H1 (cell line): ENCODE measurements around the gene HLA-DPA1. TPM values are rescaled to one million over a fixed set of nuclear protein-coding genes. Genes with fewer than 3 reads are reported as not detected.

ENCODE experiments used
- CTCF ChIA-PET: fragments of 300-600 bp; sonication (Branson Sonifier 250); formaldehyde crosslinking; loops from one replicate; lab custom pipeline; 2021; ENCODE audit not compliant: partially characterized antibody; lab: Charles Lee
- POLR2A ChIA-PET: fragments of 300-600 bp; sonication (Branson Sonifier 250); formaldehyde crosslinking; loops from one replicate; lab custom pipeline; 2021; ENCODE audit warnings: inconsistent platforms; ENCODE audit not compliant: partially characterized antibody; lab: Charles Lee
- DNase-seq, 2 experiments: peaks; one replicate each; pipeline versions ENCODE4 v3.0.0 to v3.0.0-alpha.2; 2010 to 2022; ENCODE audit warnings: low spot score in 2 of 2, low read depth in 1 of 2, mixed read lengths in 1 of 2
- FAIRE-seq: peaks from 2 replicates; lab custom pipeline; 2011; peaks lifted over from hg19 to GRCh38; lab: Jason Lieb, UNC
- H2AFZ ChIP-seq: 2 replicates; pipeline ENCODE4 v1.8.1; 2012; ENCODE audit warnings: low read length, inconsistent platforms
- H2AK5ac ChIP-seq: 2 replicates; pipeline ENCODE4 v1.6.1; 2013; ENCODE audit warnings: low read depth, low read length
- H2BK120ac ChIP-seq: replicated peaks from 2 replicates; pipeline ENCODE3; 2013; ENCODE audit warnings: low read depth, low read length, inconsistent platforms
- H2BK12ac ChIP-seq: 2 replicates; pipeline ENCODE4 v1.6.1; 2013; ENCODE audit warnings: low read depth, low read length
- H2BK15ac ChIP-seq: 2 replicates; pipeline ENCODE4 v1.6.1; 2013; ENCODE audit warnings: low read length
- H2BK20ac ChIP-seq: 2 replicates; pipeline ENCODE4 v1.6.1; 2013; ENCODE audit warnings: low read length
- H2BK5ac ChIP-seq: 2 replicates; pipeline ENCODE4 v1.6.1; 2013; ENCODE audit warnings: low read depth, low read length
- H3K14ac ChIP-seq: 2 replicates; pipeline ENCODE4 v1.6.1; 2013; ENCODE audit warnings: inconsistent platforms; ENCODE audit not compliant: insufficient read length
- H3K18ac ChIP-seq: 2 replicates; pipeline ENCODE4 v1.6.1; 2013; ENCODE audit warnings: low read length; ENCODE audit errors: extremely low read depth
- H3K23ac ChIP-seq: 2 replicates; pipeline ENCODE4 v1.6.1; 2013; ENCODE audit warnings: inconsistent platforms; ENCODE audit not compliant: insufficient read length
- H3K23me2 ChIP-seq: 2 replicates; pipeline ENCODE4 v1.6.1; 2013; ENCODE audit warnings: low read depth, low read length
- H3K27ac ChIP-seq: 2 replicates; pipeline ENCODE4 v1.6.1; 2011; ENCODE audit warnings: low read depth, low read length, inconsistent platforms
- H3K27me3 ChIP-seq, 4 experiments: replicated peaks in 1 of 4; 1 replicate in 1 of 4; 2 replicates in 3 of 4; pipeline versions ENCODE4 v1.6.1 to v1.8.1; 2011 to 2013; ENCODE audit warnings: low read length in 3 of 4, mild to moderate bottlenecking in 3 of 4, inconsistent platforms in 2 of 4, mixed read lengths in 2 of 4, moderate library complexity in 1 of 4; ENCODE audit not compliant: control insufficient read depth in 3 of 4, insufficient read depth in 3 of 4; ENCODE audit errors: extremely low read depth in 1 of 4
- H3K36me3 ChIP-seq, 4 experiments: 2 replicates each; pipeline versions ENCODE4 v1.6.1 to v1.8.1; 2011 to 2013; ENCODE audit warnings: mild to moderate bottlenecking in 4 of 4, low read length in 3 of 4, moderate library complexity in 2 of 4, control low read depth in 1 of 4, inconsistent platforms in 1 of 4; ENCODE audit not compliant: insufficient read depth in 4 of 4, control insufficient read depth in 2 of 4
- H3K4ac ChIP-seq: replicated peaks from 2 replicates; pipeline ENCODE3; 2013; ENCODE audit warnings: low read length, low read depth, mixed read lengths, inconsistent platforms; ENCODE audit not compliant: insufficient read length
- H3K4me1 ChIP-seq, 4 experiments: replicated peaks in 1 of 4; 1 replicate in 1 of 4; 2 replicates in 3 of 4; pipeline versions ENCODE4 v1.6.1 to v1.8.1; 2011 to 2013; ENCODE audit warnings: low read length in 3 of 4, inconsistent platforms in 2 of 4, mixed read lengths in 1 of 4; ENCODE audit not compliant: insufficient read depth in 4 of 4, control insufficient read depth in 3 of 4
- H3K4me2 ChIP-seq, 2 experiments: 2 replicates each; pipeline versions ENCODE4 v1.6.1 to v1.8.1; 2011 to 2013; ENCODE audit warnings: low read depth in 2 of 2, low read length in 2 of 2, control low read depth in 1 of 2, inconsistent platforms in 1 of 2, mild to moderate bottlenecking in 1 of 2; ENCODE audit not compliant: insufficient read depth in 1 of 2
- H3K4me3 ChIP-seq, 4 experiments: fragments of 200-600, 300-600 bp in 1 of 4; sonication (generic), shearing (Covaris generic), sonication (Bioruptor Twin) in 1 of 4; 2 replicates each; pipeline versions ENCODE4 v1.5.1 to v1.8.1; 2011 to 2016; ENCODE audit warnings: low read length in 4 of 4, low read depth in 3 of 4, control low read depth in 2 of 4, inconsistent platforms in 2 of 4, mild to moderate bottlenecking in 2 of 4, mixed read lengths in 1 of 4, moderate library complexity in 1 of 4; ENCODE audit not compliant: insufficient read depth in 2 of 4; ENCODE audit errors: extremely low read depth in 1 of 4
- H3K56ac ChIP-seq: replicated peaks from 2 replicates; pipeline ENCODE3; 2013; ENCODE audit warnings: low read depth, mild to moderate bottlenecking, mixed read lengths, low read length, inconsistent platforms; ENCODE audit not compliant: insufficient read length
- H3K79me1 ChIP-seq: 2 replicates; pipeline ENCODE4 v1.6.1; 2013; ENCODE audit warnings: low read depth, low read length, control low read depth
- H3K79me2 ChIP-seq, 2 experiments: 2 replicates each; pipeline versions ENCODE4 v1.6.1 to v1.8.1; 2012 to 2013; ENCODE audit warnings: low read length in 2 of 2, mild to moderate bottlenecking in 2 of 2, inconsistent platforms in 1 of 2; ENCODE audit not compliant: insufficient read depth in 2 of 2, control insufficient read depth in 1 of 2
- H3K9ac ChIP-seq, 4 experiments: replicated peaks in 1 of 4; 1 replicate in 1 of 4; 2 replicates in 3 of 4; pipeline versions ENCODE4 v1.6.1 to v1.8.1; 2011 to 2013; ENCODE audit warnings: low read depth in 3 of 4, low read length in 3 of 4, control low read depth in 2 of 4, mild to moderate bottlenecking in 2 of 4, moderate library complexity in 2 of 4, inconsistent platforms in 1 of 4; ENCODE audit errors: extremely low read depth in 1 of 4
- H3K9me3 ChIP-seq, 2 experiments: 2 replicates each; pipeline versions ENCODE4 v1.6.1 to v1.8.1; 2012 to 2013; ENCODE audit warnings: mild to moderate bottlenecking in 2 of 2, moderate library complexity in 2 of 2, control low read depth in 1 of 2, inconsistent platforms in 1 of 2, low read depth in 1 of 2, low read length in 1 of 2, mixed read lengths in 1 of 2; ENCODE audit not compliant: insufficient read depth in 2 of 2
- H4K20me1 ChIP-seq, 2 experiments: replicated peaks in 1 of 2; 2 replicates each; pipeline versions ENCODE3 to v1.8.1; 2011 to 2013; ENCODE audit warnings: inconsistent platforms in 2 of 2, low read length in 2 of 2, mild to moderate bottlenecking in 1 of 2; ENCODE audit not compliant: insufficient read depth in 2 of 2, control insufficient read depth in 1 of 2
- H4K5ac ChIP-seq: 2 replicates; pipeline ENCODE4 v1.6.1; 2013; ENCODE audit warnings: low read length, low read depth, mixed read lengths, inconsistent platforms; ENCODE audit not compliant: insufficient read length
- H4K8ac ChIP-seq: 2 replicates; pipeline ENCODE4 v1.8.0; 2013; ENCODE audit warnings: mild to moderate bottlenecking, moderate library complexity, low read length, inconsistent platforms; ENCODE audit not compliant: insufficient read depth; ENCODE audit errors: extremely low read depth
- H4K91ac ChIP-seq: replicated peaks from 2 replicates; pipeline ENCODE3; 2013; ENCODE audit warnings: low read length, mixed read lengths, inconsistent platforms; ENCODE audit not compliant: insufficient read length
- CEBPB ChIP-seq: IDR thresholded peaks from 2 replicates; pipeline ENCODE4 v1.6.1; 2012; ENCODE audit warnings: low read depth, low read length
- SIRT6 ChIP-seq: IDR thresholded peaks from one replicate; pipeline ENCODE4 v1.7.1; 2012; ENCODE audit warnings: low read length, inconsistent platforms
- TAF7 ChIP-seq: optimal IDR thresholded peaks from 2 replicates; pipeline ENCODE3; 2011; ENCODE audit warnings: low read depth, mild to moderate bottlenecking, inconsistent platforms, low read length, moderate library complexity, borderline replicate concordance
- WGBS, 2 experiments: shearing (Covaris generic) in 1 of 2; methylation state at CpG; one replicate each; pipeline versions ENCODE4 v1.1.6 to v1.1.7; 2013 to 2015; ENCODE audit warnings: low lambda C conversion rate in 2 of 2, mixed read lengths in 2 of 2, inconsistent platforms in 1 of 2, low coverage in 1 of 2, missing lambda C conversion rate in 1 of 2; ENCODE audit not compliant: insufficient replicate concordance in 2 of 2, insufficient coverage in 1 of 2, insufficient read length in 1 of 2; ENCODE audit errors: extremely low coverage in 1 of 2, missing lambda C conversion rate in 1 of 2; 5-methylcytosine and 5-hydroxymethylcytosine counted together
- polyA plus RNA-seq, 7 experiments: library from polyadenylated mRNA; depleted of rRNA in 3 of 7; stranded (reverse) in 5 of 7; unstranded in 2 of 7; fragments of >200 nt in 5 of 7; fragments of 200-250 nt in 2 of 7; gene quantifications; 1 replicate in 5 of 7; 2 replicates in 1 of 7; 4 replicates in 1 of 7; pipeline versions ENCODE4 v1.2.1 to v1.2.3, GENCODE V29; 2011 to 2013; ENCODE audit warnings: missing spikeins in 2 of 7, mixed read lengths in 2 of 7
- total RNA-seq: library from RNA; stranded (reverse); fragmentation: NEBNext Ultra II Directional; extraction: Animal tissue kit (Norgen Biotek cat#: 25700); gene quantifications from 2 replicates; pipeline ENCODE4 v1.2.1, GENCODE V29; 2021

The HLA-DPA1 gene
- total and polyA plus RNA-seq, 2 of the 8 experiments (the other 6 are each of a cell fraction or from before 2014, with no cell fraction given), result 6.2 to 13.1 TPM

DNA sequence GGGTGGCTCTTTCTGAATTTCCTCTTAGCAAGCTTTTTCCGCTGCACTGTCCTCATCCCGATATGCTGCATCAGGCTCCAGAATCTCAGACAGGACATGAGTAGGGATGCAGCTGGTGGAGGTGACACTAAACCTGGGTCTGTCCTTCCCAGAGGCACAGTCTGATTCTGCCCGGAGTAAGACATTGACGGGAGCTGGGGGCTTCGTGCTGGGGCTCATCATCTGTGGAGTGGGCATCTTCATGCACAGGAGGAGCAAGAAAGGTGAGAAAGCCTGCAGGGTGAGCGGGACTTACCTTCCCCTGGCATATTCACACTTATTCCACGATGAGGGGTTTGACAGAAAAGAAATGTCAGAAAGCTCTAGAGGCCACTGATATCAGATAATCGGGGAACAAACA is 12.2 kb upstream of the HLA-DPA1 start:
- H3K79me2 ChIP-seq, result no peaks in the 10 kb centered on the region
- H2BK12ac ChIP-seq, result no peak overlapping the region
- peaks cover 5% of the 10 kb centered on the region; the same call in 1 of the 2 replicates for H3K23me2 ChIP-seq
- POLR2A ChIA-PET, result interaction anchor here (0.8 to 1.3 kb wide), 2 partner anchors 31 to 44 kb away, joined by 3 to 4 read pairs; no protein-coding TSS in a partner anchor
- H3K4me2 ChIP-seq, result no peak overlapping the region
- no peak overlapping the region for H2AFZ ChIP-seq
- no peaks in the 10 kb centered on the region for H3K79me1 ChIP-seq
- no peak overlapping the region for H2BK20ac ChIP-seq
- H3K56ac ChIP-seq, result no peak overlapping the region
- no peak overlapping the region for H3K27ac ChIP-seq
- no peak overlapping the region for H3K18ac ChIP-seq
- no peak overlapping the region for H2BK15ac ChIP-seq
- H3K14ac ChIP-seq, result no peak overlapping the region
- FAIRE-seq (no peak), DNase-seq (no peak)
- H4K8ac ChIP-seq, result no peak overlapping the region
- no peak for TF ChIP-seq TAF7
- no peak for TF ChIP-seq SIRT6
- no peak for TF ChIP-seq CEBPB
- CTCF ChIA-PET, result interaction anchor here (0.7 to 8.1 kb wide), 6 partner anchors 10 to 86 kb away, joined by 3 to 118 read pairs (median 4); partner anchors contain the start of genes HLA-DOA and HLA-DPB1
- H4K91ac ChIP-seq, result no peak overlapping the region
- H2AK5ac ChIP-seq, result no peak overlapping the region
- H4K5ac ChIP-seq, result no peak overlapping the region
- H3K4ac ChIP-seq, result no peak overlapping the region
- H3K4me3 ChIP-seq, result no peak overlapping the region
- WGBS, 2 experiments, result 89% methylated on average over 8 of the region's 8 CpGs; no CpG with 5 or more reads in 1 of the 2 experiments
- no peak overlapping the region for H2BK5ac ChIP-seq
- H3K9ac ChIP-seq, result no peak overlapping the region
- H3K4me1 ChIP-seq, result peaks cover 0 to 8% (median 5%) of the 10 kb centered on the region in 4 experiments; a peak in 5 of 7 replicates
- H3K27me3 ChIP-seq, result peaks cover 0 to 8% (median 3%) of the 10 kb centered on the region in 4 experiments; a peak in 4 of 7 replicates
- peaks cover 0 to 3% of the 10 kb centered on the region in 2 experiments for H4K20me1 ChIP-seq
- no peak overlapping the region for H2BK120ac ChIP-seq
- peaks cover 0 to 9% (median 5%) of the 10 kb centered on the region in 4 experiments; a peak in 3 of 8 replicates for H3K36me3 ChIP-seq
- H3K9me3 ChIP-seq, result no peaks in the 10 kb centered on the region
- H3K23ac ChIP-seq, result no peak overlapping the region
